GM04503 (cell line): ENCODE measurements around the gene MINDY4.
"Not testable (repeated sequence)": the region's sequence is repeated elsewhere in the genome, so short reads cannot be mapped to it uniquely, and the experiment has no call there.

Experiments
- DNase-seq: peaks from one replicate; pipeline ENCODE4 v3.0.0-alpha.2; 2012; ENCODE audit warnings: low read depth

The MINDY4 gene

GRCh38 chr7:30804078-30804661 is 33.0 kb downstream of the MINDY4 start:
- DNase-seq: peak; percentile 86

GRCh38 chr7:30805081-30805691 is 34.0 kb downstream of the MINDY4 start:
- DNase-seq: no peak

- DNase-seq: no peak
These were observed 34.7 kb downstream of the MINDY4 start for GRCh38 chr7:30805931-30806330.

GRCh38 chr7:30807477-30807876 is 36.3 kb downstream of the MINDY4 start:
- not testable (repeated sequence) for DNase-seq

GRCh38 chr7:30807941-30808340 is 36.7 kb downstream of the MINDY4 start:
- not testable (repeated sequence) for DNase-seq

GRCh38 chr7:30810986-30811385 is 39.8 kb downstream of the MINDY4 start:
- no peak for DNase-seq

GRCh38 chr7:30812676-30813075 is 41.5 kb downstream of the MINDY4 start:
- no peak for DNase-seq

- DNase-seq: no peak
These were observed 42.2 kb downstream of the MINDY4 start for GRCh38 chr7:30813466-30813865.

GRCh38 chr7:30814700-30815387 is 43.6 kb downstream of the MINDY4 start:
- no peak for DNase-seq

- no peak for DNase-seq
These were observed 44.2 kb downstream of the MINDY4 start for GRCh38 chr7:30815388-30815854.

- no peak for DNase-seq
These were observed 44.9 kb downstream of the MINDY4 start for GRCh38 chr7:30815951-30816644.

- no peak for DNase-seq
These were observed 45.6 kb downstream of the MINDY4 start for GRCh38 chr7:30816645-30817370.

GRCh38 chr7:30817371-30817767 is 46.2 kb downstream of the MINDY4 start:
- DNase-seq: no peak

GRCh38 chr7:30824821-30825720 is 53.9 kb downstream of the MINDY4 start:
- no peak for DNase-seq

GRCh38 chr7:30826181-30826580 is 55.0 kb downstream of the MINDY4 start:
- DNase-seq: no peak

GRCh38 chr7:30828591-30828990 is 57.4 kb downstream of the MINDY4 start:
- DNase-seq: no peak

- no peak for DNase-seq
These were observed 58.3 kb downstream of the MINDY4 start for GRCh38 chr7:30829471-30829870.

- DNase-seq: no peak
These were observed 60.0 kb downstream of the MINDY4 start for GRCh38 chr7:30831227-30831626.

GRCh38 chr7:30831936-30832335 is 60.7 kb downstream of the MINDY4 start:
- DNase-seq: no peak

GRCh38 chr7:30834017-30834674 is 62.9 kb downstream of the MINDY4 start:
- DNase-seq: not testable (repeated sequence)
